Neural crest cell (in vitro differentiated cells): ENCODE measurements around the gene SLC30A7. TPM values are rescaled to one million over a fixed set of nuclear protein-coding genes. Genes with fewer than 3 reads are reported as not detected.
A peak's percentile ranks its signal among the peaks of the same experiment; 100 is the strongest.

ENCODE experiments used
- DNase-seq: peaks from one replicate; pipeline ENCODE4 v3.0.0; 2021; ENCODE audit warnings: low read depth, mixed read lengths, low spot score
- H3K27ac Mint-ChIP-seq: one replicate; pipeline ENCODE4 v1.8.0; 2021; ENCODE audit warnings: mild to moderate bottlenecking, mixed read lengths; ENCODE audit not compliant: unreplicated experiment
- H3K27me3 Mint-ChIP-seq: 2 replicates; pipeline ENCODE4 v1.8.0; 2021; ENCODE audit warnings: low read depth, mild to moderate bottlenecking, mixed read lengths
- H3K36me3 Mint-ChIP-seq: 2 replicates; pipeline ENCODE4 v1.8.0; 2021; ENCODE audit warnings: low read depth, mild to moderate bottlenecking, mixed read lengths
- H3K4me1 Mint-ChIP-seq: 2 replicates; pipeline ENCODE4 v1.8.0; 2021; ENCODE audit warnings: mixed read lengths
- H3K4me3 Mint-ChIP-seq: one replicate; pipeline ENCODE4 v1.8.0; 2021; ENCODE audit warnings: mild to moderate bottlenecking, mixed read lengths
- H3K9me3 Mint-ChIP-seq: 2 replicates; pipeline ENCODE4 v1.8.0; 2021; ENCODE audit warnings: mixed read lengths
- CTCF ChIP-seq: fragments of 200-600 bp; sonication (generic); conservative IDR thresholded peaks from 2 replicates; pipeline ENCODE4 v1.5.0; 2021; ENCODE audit warnings: antibody characterized with exemption, mild to moderate bottlenecking
- total RNA-seq: library from RNA; stranded (reverse); gene quantifications from 2 replicates; pipeline ENCODE4 v1.2.1, GENCODE V29; 2021

SLC30A7 gene
- total RNA-seq, 1 donor from 2014 or later = 22.9 TPM

- no peak for DNase-seq
These were observed 6.5 kb downstream of the SLC30A7 start for GRCh38 chr1:100902365-100902764.

GRCh38 chr1:100903777-100904176 lies 7.9 kb downstream of the SLC30A7 start:
- TF ChIP-seq CTCF = no peak
- peaks cover 5% of the 10 kb centered on the region for H3K9me3 Mint-ChIP-seq
- H3K27me3 Mint-ChIP-seq = no peaks in the 10 kb centered on the region
- no peak for DNase-seq
- H3K4me3 Mint-ChIP-seq = no peak overlapping the region
- H3K36me3 Mint-ChIP-seq = peaks cover 41% of the 10 kb centered on the region
- no peak overlapping the region for H3K27ac Mint-ChIP-seq
- no peaks in the 10 kb centered on the region for H3K4me1 Mint-ChIP-seq

More at GRCh38 chr1:100902365-100902764, 6.5 kb downstream of the SLC30A7 start:
- H3K9me3 Mint-ChIP-seq = peaks cover 5% of the 10 kb centered on the region
- no peak for TF ChIP-seq CTCF
- peaks cover 10% of the 10 kb centered on the region for H3K4me1 Mint-ChIP-seq
- H3K27ac Mint-ChIP-seq = no peak overlapping the region
- H3K4me3 Mint-ChIP-seq = no peak overlapping the region
- peaks cover 36% of the 10 kb centered on the region for H3K36me3 Mint-ChIP-seq
- no peaks in the 10 kb centered on the region for H3K27me3 Mint-ChIP-seq

GRCh38 chr1:100904528-100904927 lies 8.6 kb downstream of the SLC30A7 start:
- no peak for DNase-seq
- H3K36me3 Mint-ChIP-seq = peaks cover 41% of the 10 kb centered on the region

GRCh38 chr1:100905181-100905580 lies 9.3 kb downstream of the SLC30A7 start:
- no peak for DNase-seq
- Mint-ChIP-seq H3K4me3 (no peak overlapping the region), H3K4me1 (no peaks in the 10 kb centered on the region), H3K27me3 (no peaks in the 10 kb centered on the region), H3K36me3 (peaks cover 39% of the 10 kb centered on the region), H3K9me3 (peaks cover 5% of the 10 kb centered on the region), H3K27ac (no peak overlapping the region)
- TF ChIP-seq CTCF = no peak

More at GRCh38 chr1:100904528-100904927, 8.6 kb downstream of the SLC30A7 start:
- Mint-ChIP-seq H3K27ac (no peak overlapping the region), H3K27me3 (no peaks in the 10 kb centered on the region), H3K4me3 (no peak overlapping the region), H3K4me1 (no peaks in the 10 kb centered on the region), H3K9me3 (peaks cover 5% of the 10 kb centered on the region)
- no peak for TF ChIP-seq CTCF

- H3K9me3 Mint-ChIP-seq = peaks cover 5% of the 10 kb centered on the region
- H3K36me3 Mint-ChIP-seq = peaks cover 42% of the 10 kb centered on the region
- no peak for DNase-seq
- peak overlapping the region; percentile 65 for H3K27ac Mint-ChIP-seq
- H3K4me3 Mint-ChIP-seq = no peak overlapping the region
- no peaks in the 10 kb centered on the region for H3K27me3 Mint-ChIP-seq
- H3K4me1 Mint-ChIP-seq = no peaks in the 10 kb centered on the region
- TF ChIP-seq CTCF = no peak
These were observed 12.0 kb downstream of the SLC30A7 start for GRCh38 chr1:100907887-100908286.

- no peak overlapping the region for H3K4me3 Mint-ChIP-seq
- TF ChIP-seq CTCF = no peak
- H3K9me3 Mint-ChIP-seq = peaks cover 5% of the 10 kb centered on the region
- H3K36me3 Mint-ChIP-seq = peaks cover 43% of the 10 kb centered on the region
- no peaks in the 10 kb centered on the region for H3K27me3 Mint-ChIP-seq
- no peak overlapping the region for H3K27ac Mint-ChIP-seq
- no peaks in the 10 kb centered on the region for H3K4me1 Mint-ChIP-seq
- no peak for DNase-seq
These were observed 13.1 kb downstream of the SLC30A7 start for GRCh38 chr1:100909018-100909417.
